Pulmonary artery endothelial cell (primary cell): ENCODE data around the gene PREP. TPM values are rescaled to one million over a fixed set of nuclear protein-coding genes. Genes with fewer than 3 reads are reported as not detected.

Source experiments
- DNase-seq: peaks from one replicate; pipeline ENCODE4 v3.0.0-alpha.2; 2011; ENCODE audit warnings: low read depth, low spot score
- total RNA-seq: library from RNA; depleted of rRNA; stranded (reverse); fragments of >200 nt; gene quantifications from 2 replicates; pipeline ENCODE4 v1.2.3, GENCODE V29; 2014

The PREP gene
- total RNA-seq, 1 donor from 2014 or later, result 21.7 TPM

DNA sequence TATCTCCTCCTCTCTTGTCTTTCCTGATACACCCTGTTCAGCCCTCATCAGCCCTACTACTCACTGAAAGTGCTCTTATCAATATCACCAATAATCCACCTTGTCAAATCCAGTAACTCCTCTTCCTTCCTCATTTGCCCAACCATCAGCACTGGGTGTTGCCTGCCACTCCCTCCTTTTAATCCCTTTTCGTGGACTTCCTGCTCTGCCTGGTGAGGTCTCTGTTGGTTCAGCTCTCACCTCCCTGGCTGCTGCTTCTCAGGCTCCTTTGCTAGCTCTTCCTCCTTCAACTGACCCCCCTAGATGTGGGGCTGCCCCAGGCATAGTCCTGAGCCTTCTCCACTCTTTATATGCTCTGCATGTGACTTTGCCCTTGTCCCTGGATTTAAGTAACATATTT lies 92.5 kb downstream of the PREP start:
- no peak for DNase-seq

DNA sequence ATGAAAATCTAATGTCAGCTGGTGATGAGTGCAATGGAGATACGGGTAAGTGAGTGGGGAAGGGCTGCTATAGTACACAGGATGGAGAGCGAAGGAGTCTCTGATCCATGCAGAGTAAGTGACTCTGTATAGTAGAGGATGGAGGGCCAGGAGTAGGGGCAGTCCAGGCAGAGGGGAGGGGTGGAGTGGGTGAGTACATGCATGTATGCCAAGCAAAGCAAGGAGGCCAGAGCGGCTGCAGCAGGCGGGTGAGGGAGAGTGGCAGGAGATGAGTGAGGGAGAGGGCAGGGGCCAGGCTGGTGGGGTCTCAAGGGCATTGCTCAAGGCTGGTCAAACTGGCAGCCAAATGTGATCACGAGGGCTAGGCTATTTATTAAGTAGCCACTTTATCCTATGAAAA lies 94.0 kb downstream of the PREP start:
- no peak for DNase-seq

DNA sequence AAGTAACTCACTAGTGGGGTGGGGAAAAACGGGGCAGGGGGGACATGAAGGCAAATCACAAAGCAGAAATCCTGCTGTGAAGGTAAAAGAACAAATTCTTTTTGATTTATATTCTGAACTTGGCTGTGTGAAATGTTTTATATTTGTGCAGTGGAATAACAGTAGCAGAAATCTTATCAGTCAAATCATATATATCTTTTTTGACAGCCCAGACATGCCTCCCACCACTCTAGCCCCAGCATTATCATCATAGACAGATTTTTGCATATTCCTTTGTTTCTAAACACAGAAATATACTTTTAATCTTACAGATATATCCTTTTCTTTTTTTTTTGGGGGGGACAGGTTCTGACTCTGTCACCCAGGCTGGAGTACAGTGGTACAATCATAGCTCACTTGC lies 97.4 kb downstream of the PREP start:
- no peak for DNase-seq

DNA sequence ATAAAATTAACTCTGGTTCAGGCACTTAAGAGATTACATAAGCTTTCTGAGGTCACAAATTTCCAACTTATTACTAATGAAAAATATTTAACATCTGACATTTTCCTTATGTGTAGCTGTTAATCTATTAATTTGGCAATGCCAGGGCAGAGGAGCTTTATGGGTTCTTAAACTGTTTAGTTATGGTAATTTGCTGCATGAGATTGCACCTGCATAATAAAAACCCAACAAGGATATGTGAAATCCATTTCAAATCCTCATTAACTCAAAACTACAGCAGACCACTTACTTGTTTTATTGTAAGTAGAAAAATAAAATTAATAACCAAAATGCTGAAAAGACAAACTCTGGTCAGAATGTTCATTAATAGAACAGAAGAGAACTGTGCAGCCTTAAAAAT lies 98.1 kb downstream of the PREP start:
- DNase-seq, result no peak

DNA sequence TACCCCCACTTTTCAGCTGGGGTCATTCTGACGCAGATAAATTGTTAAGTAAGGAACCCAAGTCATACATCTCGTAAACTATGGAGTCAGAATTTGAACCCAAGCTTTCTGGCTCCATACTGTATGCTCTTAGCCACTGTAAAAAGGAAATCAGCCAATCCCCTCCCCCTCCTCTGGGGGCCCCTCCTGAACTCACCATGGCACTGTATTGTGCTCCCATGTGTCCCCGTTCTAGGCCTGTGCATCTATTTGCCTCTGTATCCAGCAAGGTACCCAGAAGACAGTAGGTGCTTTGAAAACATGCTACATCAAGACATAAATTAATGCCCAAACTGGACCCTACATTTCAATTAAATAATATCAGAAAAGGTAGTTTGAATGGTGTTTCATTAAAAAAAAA lies 98.5 kb downstream of the PREP start:
- no peak for DNase-seq

DNA sequence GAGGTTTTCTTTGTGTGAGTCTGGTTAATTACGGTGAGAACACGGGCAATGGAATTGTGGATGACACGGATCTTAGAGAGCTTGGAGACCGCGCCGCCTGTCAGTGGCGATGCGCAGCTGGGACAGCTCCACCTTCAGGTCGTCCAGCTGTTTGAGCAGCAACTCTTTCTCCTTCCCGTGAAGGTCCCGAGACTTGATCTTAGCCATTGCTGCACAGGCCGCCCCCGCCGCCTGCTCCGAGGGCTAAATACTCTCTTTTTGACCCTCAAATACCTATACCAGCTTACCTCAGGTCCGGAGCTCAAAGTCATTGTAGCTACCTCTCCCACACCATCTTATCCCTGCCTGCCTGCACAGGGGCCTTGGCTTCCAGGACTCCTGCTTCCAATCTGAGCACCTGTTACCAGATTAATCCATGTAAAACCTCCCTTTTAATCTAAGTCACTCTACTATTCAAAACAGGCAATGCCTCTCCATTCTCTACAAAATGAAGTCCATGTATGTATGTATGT lies 100.2 kb downstream of the PREP start:
- no peak for DNase-seq

DNA sequence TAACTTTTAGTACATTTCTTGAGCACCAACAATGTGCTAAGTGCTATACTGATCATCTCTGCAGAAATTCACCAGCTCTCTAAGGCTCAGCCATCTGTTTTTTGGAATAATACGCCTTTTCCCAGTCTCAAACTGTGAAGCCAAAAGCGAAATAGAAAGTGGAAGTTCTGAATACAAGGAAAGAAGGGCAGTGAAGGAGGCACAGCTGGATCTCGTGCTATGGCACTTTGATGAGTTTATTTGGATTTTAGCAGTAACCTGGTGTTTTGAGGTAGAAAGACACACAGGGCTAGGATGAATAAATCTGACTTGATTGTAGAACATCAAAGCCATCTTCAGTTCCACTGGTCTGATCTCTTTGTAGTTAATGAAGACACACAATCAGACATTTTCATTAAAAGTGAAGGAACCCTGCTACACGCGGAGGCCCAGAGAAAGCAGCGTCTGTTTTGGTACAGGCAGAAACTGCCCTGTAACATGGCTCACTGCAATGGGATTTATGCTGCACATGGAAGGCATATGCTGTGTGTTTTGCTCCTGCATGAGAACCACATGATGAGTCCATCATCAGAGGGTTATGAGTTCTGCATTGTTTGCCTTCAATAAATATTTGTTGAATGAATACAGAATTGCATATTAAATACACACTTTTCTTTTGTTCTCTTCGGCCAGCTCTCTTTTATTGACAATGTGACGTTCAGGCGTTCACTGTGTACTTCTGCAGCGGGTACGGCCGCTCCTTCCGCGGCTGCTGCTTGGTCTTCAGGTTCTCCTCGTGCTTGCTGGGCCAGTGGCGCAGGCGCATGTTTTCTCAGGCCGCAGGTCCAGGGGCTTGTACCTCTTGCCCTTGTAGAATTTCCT lies 100.9 kb downstream of the PREP start:
- no peak for DNase-seq

DNA sequence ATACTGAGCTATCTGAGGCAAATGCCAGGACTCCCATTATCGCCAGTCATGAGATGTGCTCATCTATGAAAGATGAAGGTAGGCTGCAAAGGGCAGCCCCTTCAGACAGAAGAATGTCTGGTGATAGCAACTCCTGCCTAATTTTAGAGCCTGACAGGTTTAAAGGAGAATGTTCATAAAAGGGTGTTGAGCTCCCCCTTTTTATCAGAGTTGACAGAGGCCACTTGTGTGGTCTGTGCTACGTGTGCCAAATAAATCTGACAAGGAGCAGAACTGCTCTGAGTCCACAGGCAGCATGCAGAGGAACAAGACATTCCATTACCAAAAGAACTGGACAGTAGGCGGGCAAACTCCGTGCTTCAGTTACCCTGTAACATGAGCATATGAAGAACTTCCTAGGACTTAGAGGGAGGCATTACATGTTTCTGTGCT lies 101.8 kb downstream of the PREP start:
- no peak for DNase-seq

DNA sequence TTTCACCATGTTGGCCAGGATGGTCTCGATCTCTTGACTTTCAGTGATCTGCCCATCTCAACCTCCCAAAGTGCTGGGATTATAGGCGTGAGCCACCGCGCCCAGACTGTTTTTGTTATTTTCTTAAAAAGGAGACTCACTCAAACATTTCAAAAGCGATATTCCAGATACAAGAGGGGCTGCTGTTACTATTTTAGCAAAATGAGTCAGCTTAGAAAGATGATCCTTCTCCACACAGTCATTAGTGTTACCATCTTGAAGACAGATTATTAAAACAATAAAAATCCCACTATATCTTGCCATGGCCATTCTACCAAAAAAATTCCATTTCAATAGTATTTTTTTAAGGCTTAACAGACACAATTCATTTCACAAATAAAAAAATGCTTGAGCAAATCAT lies 102.8 kb downstream of the PREP start:
- DNase-seq, result no peak

DNA sequence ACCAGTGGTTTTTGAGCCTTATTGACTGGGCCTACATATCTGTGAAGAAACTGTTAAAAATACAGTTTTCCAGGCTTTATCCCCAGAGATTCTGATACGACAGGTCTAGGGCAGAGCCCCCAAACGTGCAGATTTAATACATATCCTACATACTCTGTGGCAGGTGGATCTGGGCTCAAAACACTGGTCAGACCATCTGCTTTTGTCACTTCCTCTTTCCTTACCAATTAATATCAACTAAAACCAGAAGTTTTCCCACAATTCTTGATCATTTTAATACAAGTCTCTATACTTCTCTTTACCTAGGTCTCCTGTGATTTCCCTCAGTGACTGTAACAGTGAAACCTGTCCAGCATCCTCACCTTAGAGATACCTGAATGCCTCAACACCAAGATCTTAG lies 108.8 kb downstream of the PREP start:
- no peak for DNase-seq

DNA sequence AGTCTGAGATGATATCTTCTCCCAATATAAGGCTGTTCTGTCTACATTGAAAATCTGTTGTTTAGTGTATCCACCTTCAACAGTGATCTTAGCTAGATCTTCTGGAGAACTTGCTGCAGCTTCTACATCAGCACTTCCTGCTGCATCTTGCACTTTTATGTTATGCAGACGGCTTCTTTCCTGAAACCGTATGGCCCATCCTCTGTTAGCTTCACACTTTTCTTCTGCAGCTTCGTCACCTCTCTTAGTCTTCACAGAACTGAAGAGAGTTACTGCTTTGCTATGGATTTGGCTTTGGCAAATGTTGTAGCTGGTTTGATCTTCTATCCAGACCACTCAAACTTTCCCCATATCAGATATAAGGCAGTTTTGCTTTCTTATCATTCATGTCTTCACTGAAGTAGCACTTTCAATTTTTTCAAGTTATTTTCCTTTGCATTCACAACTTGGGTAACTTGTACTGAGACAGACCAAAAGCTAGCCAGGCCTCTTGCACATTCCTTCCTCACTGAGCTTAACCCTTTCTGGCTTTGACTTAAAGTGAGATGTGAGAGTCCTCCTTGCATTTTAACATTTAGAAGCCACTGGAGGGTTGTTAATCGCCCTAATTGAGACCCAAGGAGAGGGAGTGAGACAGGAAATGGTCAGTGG lies 110.1 kb downstream of the PREP start:
- DNase-seq, result no peak

DNA sequence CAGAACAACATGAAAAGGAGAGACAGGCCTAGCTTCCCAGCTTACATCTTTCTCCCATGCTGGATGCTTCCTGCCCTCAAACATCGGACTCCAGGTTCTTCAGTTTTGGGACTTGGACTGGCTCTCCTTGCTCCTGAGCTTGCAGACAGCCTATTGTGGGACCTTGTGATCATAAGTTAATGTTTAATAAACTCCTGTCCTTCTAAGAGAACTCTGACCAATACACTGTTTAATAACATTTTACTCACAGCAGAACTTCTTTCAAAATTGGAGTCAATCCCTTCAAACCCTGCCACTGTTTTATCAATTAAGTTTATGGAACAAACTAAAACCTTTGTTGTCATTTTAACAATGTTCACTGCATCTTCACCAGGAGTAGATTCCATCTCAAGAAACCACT lies 111.4 kb downstream of the PREP start:
- no peak for DNase-seq

DNA sequence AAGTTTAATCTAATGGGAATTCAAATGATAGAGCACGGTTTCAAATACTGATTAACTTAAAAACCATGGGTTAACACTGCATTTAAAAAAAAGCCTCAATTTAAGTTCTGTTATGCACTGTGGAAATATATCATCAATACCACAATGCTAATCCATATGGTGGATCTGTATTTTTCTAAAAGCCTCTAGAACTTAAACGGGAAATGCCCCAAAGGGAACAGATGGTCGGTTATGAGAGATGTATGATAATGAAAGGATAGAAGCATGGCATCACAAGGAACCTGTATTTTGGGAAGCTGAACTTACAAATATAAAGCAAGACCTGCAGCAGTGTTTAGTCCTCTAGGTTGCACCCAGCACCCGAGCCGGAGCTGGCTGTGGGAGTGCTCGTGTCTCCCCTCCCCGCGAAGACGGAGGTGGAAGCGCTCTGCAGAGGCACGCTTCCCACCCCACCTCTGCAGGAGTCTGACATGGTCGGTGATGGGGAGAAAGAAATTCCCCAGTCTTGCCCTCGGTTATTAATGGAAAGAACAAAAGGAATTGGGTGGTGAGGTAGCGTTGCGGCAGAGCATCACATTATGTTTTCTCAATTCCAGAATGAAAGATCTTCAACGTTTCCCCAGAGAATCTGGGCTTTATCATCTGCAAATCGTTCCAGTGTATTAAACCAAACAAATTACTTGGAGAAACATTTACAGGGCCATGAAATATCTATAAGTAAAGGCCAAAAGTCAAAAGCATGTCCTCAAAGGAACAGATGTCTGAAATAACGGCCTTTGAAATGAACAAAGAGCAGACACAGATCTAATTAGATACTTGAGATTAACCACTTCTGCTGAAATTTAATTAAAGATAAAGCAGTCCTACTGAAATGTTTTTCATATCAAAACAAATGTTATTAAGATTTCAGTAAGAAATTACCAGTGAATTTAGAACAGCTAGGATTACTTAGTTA lies 120.0 kb downstream of the PREP start:
- no peak for DNase-seq

DNA sequence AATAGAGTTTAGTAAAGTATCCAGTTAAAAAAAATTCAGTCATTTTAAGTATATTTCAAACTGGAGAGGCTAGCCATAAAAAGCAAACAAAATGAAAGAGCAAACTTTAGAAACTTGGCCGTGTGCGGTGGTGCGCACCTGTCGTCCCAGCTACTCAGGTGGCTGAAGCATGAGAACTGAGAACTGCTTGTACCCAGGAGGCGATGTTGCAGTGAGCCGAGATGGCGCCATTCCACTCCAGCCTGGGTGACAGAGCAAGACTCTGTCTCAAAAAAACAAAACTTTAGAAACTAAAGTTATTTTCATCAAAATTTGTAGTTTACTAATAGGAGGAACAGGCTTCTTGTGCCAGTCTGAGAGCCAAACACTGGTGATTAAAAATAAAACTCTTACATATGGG lies 122.8 kb downstream of the PREP start:
- no peak for DNase-seq

DNA sequence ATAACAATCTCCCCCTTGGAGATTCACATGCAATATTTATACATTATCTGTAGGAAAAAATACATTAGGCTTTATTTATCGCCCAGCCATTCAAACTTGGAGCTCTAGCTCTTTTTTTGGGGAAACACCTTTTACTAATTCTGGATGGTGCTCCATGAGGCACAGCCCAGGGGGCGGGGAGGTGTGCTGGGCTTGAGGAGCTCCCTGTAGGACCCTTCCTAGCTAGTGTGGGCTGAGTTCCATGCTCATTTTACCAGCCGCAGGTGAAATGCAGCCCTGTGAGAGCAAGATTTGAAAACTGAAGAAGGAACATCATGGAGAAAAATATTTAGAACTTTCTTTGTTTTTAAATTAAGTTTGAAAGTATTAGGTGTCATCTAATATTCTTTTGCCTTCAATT lies 123.4 kb downstream of the PREP start:
- no peak for DNase-seq

DNA sequence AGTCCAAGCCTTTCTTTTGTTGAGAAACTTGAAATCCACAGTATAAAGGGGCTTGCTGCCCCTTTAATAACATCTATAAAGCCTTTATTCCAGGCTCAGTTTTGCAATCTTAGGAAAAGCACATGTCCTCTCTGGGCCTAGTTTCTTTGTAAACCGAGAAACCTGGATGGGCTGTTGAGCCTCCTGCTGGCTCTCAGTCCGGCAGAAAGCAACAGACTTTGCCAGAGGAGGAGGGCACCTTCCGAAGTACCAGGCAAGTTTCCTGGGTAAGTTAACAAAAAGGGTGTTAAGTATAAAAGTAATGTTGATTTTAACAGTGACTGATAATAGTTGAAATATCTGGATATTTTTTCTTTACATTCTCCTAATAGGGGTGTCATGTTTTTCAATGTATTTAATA lies 124.1 kb downstream of the PREP start:
- no peak for DNase-seq

DNA sequence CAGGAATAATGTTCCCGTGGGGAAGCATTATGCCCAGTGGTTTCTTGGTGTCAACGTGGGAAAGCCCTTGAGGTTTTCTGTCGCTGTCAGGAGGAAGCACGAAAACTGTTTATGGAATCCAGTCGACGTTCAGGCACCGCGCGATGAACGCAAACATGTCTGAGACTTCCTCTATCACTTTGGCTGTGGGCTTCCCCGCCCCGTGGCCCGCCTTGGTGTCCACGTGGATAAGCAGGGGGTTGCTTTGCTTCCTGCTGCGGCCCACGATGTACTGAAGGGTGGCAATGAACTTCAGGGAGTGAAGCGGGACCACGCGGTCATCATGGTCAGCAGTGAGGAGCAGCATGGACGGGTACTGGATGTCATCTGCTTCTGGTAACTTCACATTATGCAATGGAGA lies 124.8 kb downstream of the PREP start:
- no peak for DNase-seq

DNA sequence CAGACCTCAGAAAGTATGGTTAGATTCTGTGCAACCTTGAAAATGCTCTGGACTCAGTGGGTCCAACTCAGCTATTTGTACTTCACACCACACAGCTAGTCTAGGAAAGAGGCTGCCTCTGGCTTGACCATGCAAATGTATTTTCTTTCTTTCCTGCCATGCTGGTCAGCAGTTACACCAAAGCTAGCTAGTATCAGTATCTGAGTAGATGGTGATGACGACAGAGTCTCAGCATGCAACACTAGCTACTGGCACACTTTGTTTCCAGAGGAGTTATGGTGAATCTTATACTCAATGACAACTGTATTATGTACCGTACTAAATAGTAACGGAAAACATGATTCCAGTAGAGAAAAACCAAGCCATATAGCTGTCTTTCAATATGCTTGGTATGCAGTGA lies 126.5 kb downstream of the PREP start:
- no peak for DNase-seq

DNA sequence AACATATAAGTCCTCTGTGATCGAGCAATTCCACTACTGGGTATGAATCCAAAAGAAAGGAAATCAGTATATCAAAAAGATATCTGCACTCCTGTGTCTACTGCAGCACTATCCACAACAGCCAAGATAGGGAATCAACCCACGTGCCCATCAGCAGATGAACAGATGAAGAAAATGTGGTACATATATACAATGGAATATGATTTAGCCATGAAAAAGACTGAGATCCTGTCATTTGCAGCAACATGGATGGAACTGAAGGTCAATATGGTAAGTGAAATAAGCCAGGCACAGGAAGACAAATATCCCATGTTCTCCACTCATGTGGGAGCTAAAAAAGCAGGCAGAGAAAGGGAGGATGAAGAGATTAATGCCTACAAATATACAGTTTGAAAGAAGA lies 127.3 kb downstream of the PREP start:
- DNase-seq, result no peak

DNA sequence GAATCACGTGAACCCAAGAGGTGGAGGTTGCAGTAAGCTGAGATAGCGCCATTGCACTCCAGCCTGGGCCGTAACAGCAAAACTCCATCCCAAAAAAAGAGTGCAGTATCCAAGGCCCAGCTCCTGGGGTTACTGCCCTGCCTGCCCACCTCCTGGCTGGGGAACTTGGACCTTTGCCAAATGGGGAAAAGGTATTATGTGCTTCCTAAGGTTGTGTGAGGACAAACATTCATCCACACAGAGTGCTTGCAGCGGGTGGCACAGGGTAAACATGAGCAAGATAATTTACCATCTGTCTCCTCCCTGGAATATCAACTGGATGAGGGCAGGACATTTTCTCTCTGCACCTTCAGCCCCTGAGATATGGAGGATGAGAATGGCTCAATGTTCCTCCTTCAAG lies 128.2 kb downstream of the PREP start:
- no peak for DNase-seq

DNA sequence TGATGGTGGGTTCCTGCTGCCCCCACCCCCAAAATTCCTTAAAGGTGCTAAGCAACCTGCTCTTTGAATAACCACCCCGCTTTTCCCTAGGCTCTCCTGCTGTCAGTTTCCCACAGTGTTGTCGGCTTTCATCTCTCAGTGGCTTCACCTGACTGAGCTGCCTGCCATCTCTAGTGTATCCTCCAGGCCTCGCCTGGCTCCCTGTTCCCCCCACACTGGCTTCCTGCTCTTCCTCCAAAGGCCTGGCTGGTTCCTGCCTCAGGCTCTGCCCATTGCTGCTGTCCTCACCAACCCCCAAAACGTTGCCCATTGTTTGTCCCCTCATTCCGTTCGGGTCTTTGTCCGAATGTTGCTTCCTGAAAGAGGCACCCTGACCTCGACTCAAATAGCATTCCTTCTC lies 129.3 kb downstream of the PREP start:
- DNase-seq, result no peak

DNA sequence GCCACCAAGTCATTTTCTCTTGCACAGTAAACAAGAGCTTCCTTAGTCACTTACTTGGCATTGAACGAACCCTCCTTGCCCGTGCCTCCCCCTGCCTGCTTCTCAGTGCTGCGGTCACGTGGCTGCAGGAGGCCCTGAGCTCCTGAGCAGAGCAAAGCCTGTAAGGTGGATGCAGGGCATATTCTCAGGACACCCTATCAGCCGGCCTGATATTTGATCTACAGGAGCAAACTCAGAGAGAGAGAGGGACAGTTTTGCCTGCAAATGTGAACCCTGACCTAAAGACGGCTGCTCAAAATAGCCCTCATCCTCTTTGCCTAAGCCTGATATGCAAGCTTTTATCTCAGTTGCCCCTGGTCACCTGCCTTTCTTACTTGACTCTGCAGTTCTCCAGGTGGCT lies 130.1 kb downstream of the PREP start:
- DNase-seq, result no peak
